ENCODE data around the gene ARHGDIG. TPM values are rescaled to one million over a fixed set of nuclear protein-coding genes. Genes with fewer than 3 reads are reported as not detected.

The ARHGDIG gene
- total RNA-seq, 1 experiment from 2014 or later = 2.4 TPM

- Histone ChIP-seq H3K27ac (ENCODE audit: low read length) (no peak overlapping the region), H3K27me3 (ENCODE audit: control insufficient read depth, insufficient read depth, low read length) (no peaks in the 10 kb centered on the region), H3K36me3 (ENCODE audit: control insufficient read depth, insufficient read depth, low read length) (no peaks in the 10 kb centered on the region), H3K4me3 (ENCODE audit: low read depth in 2 of 2, low read length in 2 of 2) (no peak overlapping the region), H3K4me1 (ENCODE audit: control insufficient read depth, insufficient read depth, low read length) (no peaks in the 10 kb centered on the region), H3K9me3 (ENCODE audit: control insufficient read depth, insufficient read depth, low read depth, low read length) (no peaks in the 10 kb centered on the region)
- ATAC-seq = no peak
- no TSS peak for BruUV-seq (replicated peaks)
- CTCF ChIA-PET = no interaction called here
- TF ChIP-seq REST (IDR thresholded peaks at IDR 0.05; ENCODE audit: insufficient read depth in 1 of 2, low read depth in 2 of 2, low read length in 1 of 2) (no peak), CTCF (IDR thresholded peaks at IDR 0.05) (no peak), POLR2AphosphoS5 (IDR thresholded peaks at IDR 0.05; ENCODE audit: low read depth, low read length) (no peak), SIN3A (IDR thresholded peaks at IDR 0.05; ENCODE audit: borderline replicate concordance, insufficient read depth, low read depth, low read length) (no peak), TCF7L2 (IDR thresholded peaks at IDR 0.05; ENCODE audit: low read depth, low read length) (no peak)
- POLR2A ChIA-PET = no interaction called here
- intact Hi-C loops (cut with micrococcal nuclease; ENCODE audit: unreplicated experiment) (no loop called here), in situ Hi-C loops (cut with HindIII; ENCODE audit: low pct_unique_long_range_greater_than_20kb, low sequenced_read_pairs) (no loop called here)
- no peak for DNase-seq (ENCODE audit: low read depth, low spot score)
Measured at GRCh38 chr16:305916-306626, 25.7 kb downstream of the ARHGDIG start.

- ChIA-PET CTCF (no interaction called here), POLR2A (no interaction called here)
- no peak for DNase-seq (ENCODE audit: low read depth, low spot score)
- ATAC-seq = no peak
- no peaks in the 10 kb centered on the region for H3K9me3 ChIP-seq (ENCODE audit: control insufficient read depth, insufficient read depth, low read depth, low read length)
- H3K27me3 ChIP-seq (ENCODE audit: control insufficient read depth, insufficient read depth, low read length) = no peaks in the 10 kb centered on the region
- no peak overlapping the region for H3K4me3 ChIP-seq (ENCODE audit: low read depth in 2 of 2, low read length in 2 of 2)
- no peaks in the 10 kb centered on the region for H3K36me3 ChIP-seq (ENCODE audit: control insufficient read depth, insufficient read depth, low read length)
- no peak for TF ChIP-seq POLR2AphosphoS5 (IDR thresholded peaks at IDR 0.05; ENCODE audit: low read depth, low read length)
- no peak for TF ChIP-seq SIN3A (IDR thresholded peaks at IDR 0.05; ENCODE audit: borderline replicate concordance, insufficient read depth, low read depth, low read length)
- no peak for TF ChIP-seq TCF7L2 (IDR thresholded peaks at IDR 0.05; ENCODE audit: low read depth, low read length)
- TF ChIP-seq REST (IDR thresholded peaks at IDR 0.05; ENCODE audit: insufficient read depth in 1 of 2, low read depth in 2 of 2, low read length in 1 of 2) = no peak
- TF ChIP-seq CTCF (IDR thresholded peaks at IDR 0.05) = no peak
- no peaks in the 10 kb centered on the region for H3K4me1 ChIP-seq (ENCODE audit: control insufficient read depth, insufficient read depth, low read length)
- in situ Hi-C loops (cut with HindIII; ENCODE audit: low pct_unique_long_range_greater_than_20kb, low sequenced_read_pairs) (no loop called here), intact Hi-C loops (cut with micrococcal nuclease; ENCODE audit: unreplicated experiment) (no loop called here)
- no peak overlapping the region for H3K27ac ChIP-seq (ENCODE audit: low read length)
- no TSS peak for BruUV-seq (replicated peaks)
Measured at GRCh38 chr16:306911-307370, 26.6 kb downstream of the ARHGDIG start.

Measured in Panc1 (cell line).